Measurements from ENCODE around the gene MIEF1.
A peak's percentile ranks its signal among the peaks of the same experiment; 100 is the strongest.

Gene MIEF1

DNA sequence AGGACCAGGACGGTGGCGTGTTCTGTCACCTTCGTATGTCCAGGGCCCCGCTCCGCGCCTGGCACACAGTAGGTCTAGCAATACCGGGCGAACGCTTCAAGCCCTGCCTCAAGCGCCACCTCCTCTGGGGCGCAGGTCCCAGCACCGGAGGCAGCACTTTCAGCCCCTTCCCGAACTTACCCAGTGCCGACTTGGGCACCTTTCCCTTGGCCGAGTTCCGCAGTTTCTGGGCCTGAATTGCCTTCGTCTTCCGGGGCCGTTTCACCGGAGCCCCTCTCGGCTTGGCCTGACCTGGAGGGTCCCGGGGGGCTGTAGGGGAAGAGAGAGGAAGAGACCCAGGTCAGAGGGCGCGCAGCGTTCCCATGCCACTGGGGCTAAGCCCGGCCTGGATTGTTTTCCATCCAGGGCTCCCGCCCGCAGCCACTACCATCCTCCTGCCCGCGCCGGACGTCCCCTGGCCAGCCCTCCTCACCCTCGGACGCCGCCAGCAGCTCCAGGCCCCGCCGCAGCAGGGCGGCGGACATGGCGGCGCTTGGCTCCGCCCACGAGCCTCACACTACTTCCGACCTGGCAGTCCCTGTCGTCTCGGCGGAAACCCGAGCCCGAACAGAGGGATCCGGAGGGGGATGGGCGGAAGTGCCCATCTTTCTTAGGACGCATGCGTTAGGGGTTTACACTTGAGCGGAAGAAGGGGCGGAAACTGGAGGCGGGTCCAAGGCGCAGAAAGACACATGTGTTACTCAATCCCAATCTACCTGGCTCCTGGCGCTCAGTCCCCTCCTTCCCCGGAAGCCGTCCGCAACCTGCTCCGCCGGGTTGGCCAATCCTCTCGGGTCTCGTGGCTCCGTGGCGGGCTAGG is 30.4 kb downstream of the MIEF1 start, which contains the start of gene RPS19BP1:
RPS19BP1 (minus strand) TSS at position 534 of the 859 bp plus-strand sequence; CDS start at position 524, 10 bp downstream.
- Mint-ChIP-seq H3K4me3 (peak within 1 kb of the TSS; percentile 92), H3K4me1 (ENCODE audit: low read depth) (peaks cover 45% of the 10 kb centered on the region), H3K27me3 (ENCODE audit: low read depth) (no peaks in the 10 kb centered on the region), H3K27ac (peak within 1 kb of the TSS; percentile 94), H3K9me3 (no peaks in the 10 kb centered on the region), H3K36me3 (ENCODE audit: low read depth) (peaks cover 33% of the 10 kb centered on the region)

DNA sequence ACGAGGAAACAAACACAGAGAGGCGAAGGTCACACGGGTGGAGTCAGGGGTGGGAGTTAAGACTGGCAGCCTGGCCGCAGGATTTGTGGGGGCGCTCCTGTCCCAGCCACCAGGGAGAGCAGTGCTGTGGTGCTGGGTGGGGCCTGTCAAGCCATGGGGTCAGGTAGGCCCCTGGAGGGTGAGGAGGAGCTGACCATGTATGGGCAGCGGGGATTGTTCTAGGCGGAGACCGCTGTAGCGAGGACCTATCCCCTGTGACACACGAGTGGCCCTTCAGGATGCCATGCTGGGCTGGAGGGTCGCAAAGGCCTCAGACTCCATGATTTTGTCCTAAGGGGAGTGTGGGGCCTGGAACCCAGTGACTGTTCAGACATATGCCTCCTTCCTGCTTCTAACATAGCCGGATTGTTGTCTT is 32.0 kb downstream of the MIEF1 start:
- no peak overlapping the region for H3K4me3 Mint-ChIP-seq

DNA sequence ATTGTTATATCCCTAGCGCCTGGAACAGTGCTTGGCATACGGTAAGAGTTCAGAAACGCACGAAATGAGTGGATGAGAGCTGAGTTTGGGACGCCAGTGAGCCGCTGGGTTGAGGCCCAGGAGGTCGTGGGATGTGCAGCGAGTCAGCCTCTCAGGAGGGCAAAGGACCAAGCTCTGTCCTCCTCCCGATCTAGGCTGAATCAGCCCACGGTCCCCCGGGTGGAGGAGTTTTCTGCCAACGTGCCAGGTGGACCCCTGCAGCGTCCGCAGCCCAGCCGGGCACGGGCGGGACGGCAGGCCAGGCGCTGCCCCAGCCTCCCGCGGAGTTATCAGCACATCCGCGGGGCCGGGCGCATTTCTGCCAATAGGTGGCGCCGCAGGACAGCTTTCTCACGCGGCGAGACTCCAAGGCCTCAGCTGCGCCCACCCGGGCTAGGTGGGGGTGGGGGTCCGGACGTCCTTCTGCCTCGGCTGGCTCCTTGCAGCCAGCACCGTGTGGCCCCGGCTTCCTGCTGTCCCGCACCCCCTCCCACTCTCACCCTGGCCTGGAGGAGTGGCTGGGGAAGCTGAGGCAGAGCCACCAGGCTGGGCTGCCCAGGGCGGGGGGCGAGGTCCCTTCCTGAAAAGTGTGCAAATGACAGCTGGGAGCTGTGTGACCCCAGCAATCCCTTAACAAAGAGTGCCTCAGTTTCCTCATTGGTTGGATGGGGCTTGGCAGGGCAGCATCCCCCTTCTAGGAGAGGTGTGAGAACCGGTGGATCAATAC is 32.7 kb downstream of the MIEF1 start:
- Mint-ChIP-seq H3K27ac (no peak overlapping the region), H3K36me3 (ENCODE audit: low read depth) (peaks cover 16% of the 10 kb centered on the region), H3K4me3 (no peak overlapping the region), H3K27me3 (ENCODE audit: low read depth) (no peaks in the 10 kb centered on the region), H3K9me3 (no peaks in the 10 kb centered on the region), H3K4me1 (ENCODE audit: low read depth) (peaks cover 27% of the 10 kb centered on the region)

More for the DNA sequence above, 32.0 kb downstream of the MIEF1 start:
- Mint-ChIP-seq H3K27me3 (ENCODE audit: low read depth) (no peaks in the 10 kb centered on the region), H3K36me3 (ENCODE audit: low read depth) (peaks cover 22% of the 10 kb centered on the region), H3K27ac (no peak overlapping the region), H3K9me3 (no peaks in the 10 kb centered on the region), H3K4me1 (ENCODE audit: low read depth) (peaks cover 32% of the 10 kb centered on the region)

DNA sequence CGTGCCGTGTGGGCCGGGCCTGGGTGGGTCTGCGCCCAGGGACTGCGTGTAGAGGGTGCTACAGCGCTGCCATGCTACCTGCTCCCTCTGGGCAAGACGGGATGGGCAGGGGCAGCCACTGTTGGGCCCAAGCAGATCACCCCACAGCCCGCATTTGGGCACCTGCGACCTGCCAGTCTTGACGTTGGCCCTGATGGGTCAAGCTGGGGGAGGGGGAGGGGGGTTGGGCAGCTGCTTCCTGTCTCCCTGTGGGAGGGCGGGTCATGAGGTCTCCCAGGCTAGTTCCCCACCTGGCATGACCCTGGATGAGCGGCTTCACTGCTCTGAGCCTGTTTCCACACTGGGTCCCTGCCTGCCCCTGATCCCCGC is 33.3 kb downstream of the MIEF1 start:
- Mint-ChIP-seq H3K27me3 (ENCODE audit: low read depth) (no peaks in the 10 kb centered on the region), H3K4me1 (ENCODE audit: low read depth) (peaks cover 23% of the 10 kb centered on the region), H3K9me3 (no peaks in the 10 kb centered on the region), H3K4me3 (no peak overlapping the region), H3K27ac (no peak overlapping the region), H3K36me3 (ENCODE audit: low read depth) (peaks cover 12% of the 10 kb centered on the region)

DNA sequence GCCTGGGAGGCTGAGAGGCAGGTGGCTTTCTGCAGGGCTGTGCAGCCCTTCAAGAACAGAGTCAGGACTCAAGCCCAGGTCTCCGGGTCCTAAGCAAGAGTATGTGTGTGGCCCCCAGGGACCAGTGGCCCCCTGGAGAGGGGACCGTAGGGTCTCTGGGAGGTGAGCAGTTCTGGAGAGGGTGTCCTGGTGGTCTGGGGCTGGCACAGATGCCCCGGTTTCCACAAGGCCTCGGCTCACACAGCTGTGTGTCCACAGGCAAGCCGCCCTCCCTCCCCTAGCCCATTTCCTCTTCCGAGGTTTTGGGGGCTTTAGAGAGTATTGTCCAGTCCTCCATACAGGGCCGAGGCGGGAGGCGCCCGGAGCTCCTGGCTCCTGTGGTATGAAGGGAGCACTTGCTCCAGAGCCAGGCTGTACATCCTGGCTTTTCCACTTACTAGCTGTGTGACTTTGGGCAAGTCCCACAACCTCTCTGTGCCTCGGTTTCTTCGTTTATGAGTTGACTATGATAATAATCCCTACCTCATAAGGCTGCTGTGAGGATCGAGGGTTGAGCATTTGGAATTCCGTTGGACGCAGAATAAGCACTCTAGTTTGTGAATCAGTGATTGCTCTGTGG is 33.9 kb downstream of the MIEF1 start:
- Mint-ChIP-seq H3K27me3 (ENCODE audit: low read depth) (no peaks in the 10 kb centered on the region), H3K36me3 (ENCODE audit: low read depth) (peaks cover 8% of the 10 kb centered on the region), H3K9me3 (no peaks in the 10 kb centered on the region), H3K4me1 (ENCODE audit: low read depth) (peaks cover 18% of the 10 kb centered on the region), H3K4me3 (no peak overlapping the region), H3K27ac (no peak overlapping the region)

DNA sequence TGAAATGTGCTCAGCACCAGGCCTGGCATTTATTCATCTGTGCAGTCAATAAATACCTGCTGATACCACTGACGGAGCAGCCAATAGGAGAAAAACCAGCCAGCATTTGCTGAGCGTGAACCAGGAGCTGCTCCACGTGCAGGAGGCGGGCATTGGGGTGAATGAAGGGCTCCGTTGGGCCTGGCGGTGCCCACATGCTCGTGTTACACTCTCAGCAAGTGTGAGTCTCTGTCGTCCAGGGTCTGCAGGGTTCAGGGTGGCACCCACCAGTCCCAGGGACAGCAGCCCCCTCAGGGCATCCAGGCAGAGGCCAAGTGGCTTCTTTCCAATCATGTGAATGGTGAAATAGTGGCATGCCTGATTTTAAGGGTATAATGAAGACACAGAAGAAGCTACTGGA is 34.6 kb downstream of the MIEF1 start:
- no peaks in the 10 kb centered on the region for H3K27me3 Mint-ChIP-seq (ENCODE audit: low read depth)
- peaks cover 7% of the 10 kb centered on the region for H3K36me3 Mint-ChIP-seq (ENCODE audit: low read depth)
- H3K9me3 Mint-ChIP-seq: no peaks in the 10 kb centered on the region
- no peak overlapping the region for H3K4me3 Mint-ChIP-seq
- no peak overlapping the region for H3K27ac Mint-ChIP-seq
- peaks cover 12% of the 10 kb centered on the region for H3K4me1 Mint-ChIP-seq (ENCODE audit: low read depth)

DNA sequence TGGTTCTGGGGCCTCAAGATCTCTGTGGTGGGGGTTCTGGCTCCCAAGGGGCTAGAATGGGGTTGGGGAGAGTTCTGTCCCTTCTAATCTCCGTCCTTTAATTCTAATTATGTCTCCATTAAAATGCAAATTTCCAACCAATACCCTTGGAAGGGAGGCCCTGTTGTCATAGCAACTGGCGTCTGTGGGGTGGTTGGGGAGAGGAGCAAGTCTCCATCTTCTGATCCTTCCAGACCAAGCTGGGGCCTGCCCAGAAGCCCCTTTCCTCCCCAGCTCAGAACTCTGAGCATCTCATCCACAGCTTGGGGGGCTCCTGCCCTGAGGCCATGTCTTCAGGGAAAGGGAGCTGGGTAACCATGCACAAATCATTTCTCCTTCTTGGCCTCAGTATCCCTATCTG is 35.9 kb downstream of the MIEF1 start:
- no peaks in the 10 kb centered on the region for H3K9me3 Mint-ChIP-seq
- no peak overlapping the region for H3K27ac Mint-ChIP-seq
- H3K4me1 Mint-ChIP-seq (ENCODE audit: low read depth): peaks cover 4% of the 10 kb centered on the region
- H3K4me3 Mint-ChIP-seq: no peak overlapping the region
- H3K27me3 Mint-ChIP-seq (ENCODE audit: low read depth): peaks cover 5% of the 10 kb centered on the region
- no peaks in the 10 kb centered on the region for H3K36me3 Mint-ChIP-seq (ENCODE audit: low read depth)

DNA sequence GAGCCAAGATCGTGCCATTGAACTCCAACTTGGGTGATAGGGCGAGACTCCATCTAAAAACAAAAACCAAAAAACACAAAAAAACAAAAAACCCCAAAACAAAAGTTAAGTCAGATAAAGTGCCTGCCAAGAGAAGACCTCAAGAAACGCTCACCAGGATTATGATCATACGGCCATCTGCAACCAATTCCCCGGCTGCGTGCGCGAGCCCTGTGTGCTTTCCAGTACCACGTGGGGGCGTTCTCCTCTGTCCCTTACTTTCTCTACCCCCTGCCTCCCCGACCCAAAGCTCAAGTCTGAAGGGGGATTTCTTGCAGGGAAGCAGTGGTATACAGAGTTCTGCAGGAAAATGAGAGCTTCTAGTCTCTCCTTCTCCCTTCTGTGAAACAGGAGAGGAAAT is 41.0 kb downstream of the MIEF1 start:
- Mint-ChIP-seq H3K27me3 (ENCODE audit: low read depth) (peaks cover 38% of the 10 kb centered on the region), H3K4me1 (ENCODE audit: low read depth) (peaks cover 21% of the 10 kb centered on the region), H3K9me3 (no peaks in the 10 kb centered on the region), H3K4me3 (no peak overlapping the region), H3K27ac (no peak overlapping the region), H3K36me3 (ENCODE audit: low read depth) (no peaks in the 10 kb centered on the region)

DNA sequence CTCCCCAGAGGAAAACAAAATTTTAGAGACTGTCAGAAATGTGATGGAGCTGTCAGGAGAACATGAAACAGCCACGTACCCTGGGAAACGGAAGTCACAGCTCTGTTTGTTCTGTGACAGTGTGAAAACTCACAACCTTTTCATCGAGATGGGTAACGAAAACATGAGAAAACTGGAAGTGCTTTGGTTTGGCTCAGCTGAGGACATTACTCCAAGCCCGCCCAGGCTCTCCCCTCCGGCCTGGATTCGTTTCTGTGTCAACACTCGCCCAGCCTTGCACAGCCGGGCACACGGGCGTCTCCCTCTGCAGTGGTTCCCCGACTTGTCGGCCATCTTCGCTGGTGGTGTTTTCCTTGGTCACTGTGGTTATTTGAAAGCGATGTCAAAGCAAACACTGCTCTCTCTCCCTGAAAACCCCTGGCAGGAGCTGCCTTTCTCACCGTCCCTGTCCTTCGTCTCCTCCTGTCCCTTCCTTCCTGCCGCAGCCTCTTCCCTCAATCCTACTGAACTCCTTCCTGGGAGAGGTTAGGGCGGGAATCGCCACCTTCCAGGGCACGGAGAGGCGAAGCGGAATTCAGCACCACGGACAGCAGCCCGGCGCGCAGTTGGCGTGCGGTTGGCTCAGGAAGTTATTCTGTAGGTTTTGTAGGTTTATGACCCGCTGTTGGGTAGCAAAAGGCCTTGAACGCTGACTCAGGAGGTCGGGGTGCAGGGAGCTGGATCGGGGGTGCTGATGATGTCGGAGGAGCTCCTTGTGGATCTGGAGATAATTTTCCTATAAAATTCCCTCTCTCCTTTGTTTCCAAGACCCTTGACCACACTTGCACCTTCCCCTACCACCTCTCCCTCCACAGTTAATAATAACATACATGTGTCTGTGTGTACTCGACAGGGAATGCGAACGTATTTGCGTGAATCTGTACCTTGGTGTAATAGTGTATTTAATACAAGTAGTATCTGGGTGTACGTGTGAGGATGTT is 43.6 kb downstream of the MIEF1 start:
- Mint-ChIP-seq H3K4me3 (peak overlapping the region; percentile 15), H3K27me3 (ENCODE audit: low read depth) (peaks cover 48% of the 10 kb centered on the region), H3K4me1 (ENCODE audit: low read depth) (peaks cover 21% of the 10 kb centered on the region), H3K9me3 (no peaks in the 10 kb centered on the region), H3K27ac (peak overlapping the region; percentile 22), H3K36me3 (ENCODE audit: low read depth) (no peaks in the 10 kb centered on the region)

DNA sequence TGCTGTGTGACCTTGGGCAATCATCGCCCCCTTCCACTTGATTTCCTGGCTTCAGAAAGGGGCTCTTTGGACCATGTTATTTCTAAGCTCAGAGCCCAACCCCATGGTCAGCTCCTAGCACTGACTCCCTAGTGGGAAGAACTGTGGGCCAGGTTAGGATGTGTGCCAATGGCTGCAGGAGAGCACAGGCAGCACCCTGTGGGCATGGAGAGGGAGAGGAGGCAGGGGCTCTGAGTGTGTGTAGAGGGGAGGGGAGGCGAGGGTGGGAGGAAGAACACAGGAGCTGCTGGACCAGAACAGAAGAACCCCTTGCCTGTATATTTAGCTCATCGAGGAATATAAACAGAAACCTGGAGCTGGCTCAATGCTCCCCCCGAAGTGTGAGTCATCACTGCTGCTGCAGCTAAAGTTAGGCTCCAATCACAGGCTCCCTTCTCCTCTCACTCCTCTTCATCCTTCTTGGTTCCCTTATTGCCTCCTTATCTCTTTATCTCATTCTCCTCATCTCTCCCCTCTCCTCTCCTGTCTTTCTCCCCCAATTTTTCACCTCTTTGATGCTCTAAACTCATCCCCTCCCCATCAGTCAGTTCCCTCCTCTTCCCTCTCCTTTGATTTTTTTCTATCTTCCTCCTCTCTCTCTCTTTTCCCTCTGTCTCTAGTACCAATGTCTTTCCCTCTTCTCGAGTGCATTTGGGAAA is 44.9 kb downstream of the MIEF1 start:
- H3K9me3 Mint-ChIP-seq: no peaks in the 10 kb centered on the region
- H3K4me3 Mint-ChIP-seq: no peak overlapping the region
- no peak overlapping the region for H3K27ac Mint-ChIP-seq
- H3K27me3 Mint-ChIP-seq (ENCODE audit: low read depth): peaks cover 49% of the 10 kb centered on the region
- H3K4me1 Mint-ChIP-seq (ENCODE audit: low read depth): peaks cover 21% of the 10 kb centered on the region
- no peaks in the 10 kb centered on the region for H3K36me3 Mint-ChIP-seq (ENCODE audit: low read depth)

DNA sequence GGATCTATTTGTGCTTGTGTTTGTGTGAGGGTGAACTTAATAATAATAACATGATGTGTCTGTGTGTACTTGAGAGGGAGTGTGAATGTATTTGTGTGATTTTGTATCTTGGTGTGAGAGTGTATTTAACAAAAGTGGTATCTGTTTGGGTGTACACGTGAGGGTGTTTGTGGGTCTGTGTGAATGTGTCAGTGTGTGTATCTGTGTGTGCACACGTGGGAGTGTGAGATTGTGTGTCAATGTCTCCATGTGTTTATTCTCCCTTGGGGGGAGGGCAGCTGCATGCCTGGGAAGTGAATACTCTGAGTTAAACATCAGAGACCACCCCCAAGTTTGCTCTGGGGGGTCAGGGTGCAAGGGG is 45.5 kb downstream of the MIEF1 start:
- H3K27me3 Mint-ChIP-seq (ENCODE audit: low read depth): peaks cover 46% of the 10 kb centered on the region
- H3K36me3 Mint-ChIP-seq (ENCODE audit: low read depth): no peaks in the 10 kb centered on the region
- no peak overlapping the region for H3K27ac Mint-ChIP-seq
- H3K4me3 Mint-ChIP-seq: no peak overlapping the region
- H3K4me1 Mint-ChIP-seq (ENCODE audit: low read depth): peaks cover 21% of the 10 kb centered on the region
- H3K9me3 Mint-ChIP-seq: no peaks in the 10 kb centered on the region

DNA sequence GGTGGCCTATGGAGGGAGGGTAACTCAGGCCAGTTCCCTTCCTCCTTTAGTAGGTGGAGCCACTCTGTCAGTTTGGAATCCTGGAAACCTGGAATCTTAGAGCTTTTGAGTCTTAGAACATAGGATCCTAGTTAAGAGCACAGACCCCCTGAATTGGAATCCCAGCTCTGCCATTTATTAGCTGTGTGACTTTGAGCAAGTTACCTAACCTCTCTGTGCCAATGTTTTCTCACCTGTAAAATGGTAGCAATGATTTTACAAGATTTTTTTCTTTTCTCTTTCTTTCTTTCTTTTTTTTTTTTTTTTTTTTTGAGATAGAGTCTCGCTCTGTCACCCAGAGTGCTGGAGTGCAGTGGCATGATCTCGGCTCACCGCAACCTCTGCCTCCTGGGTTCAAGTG is 51.3 kb downstream of the MIEF1 start:
- Mint-ChIP-seq H3K9me3 (no peaks in the 10 kb centered on the region), H3K27ac (no peak overlapping the region), H3K27me3 (ENCODE audit: low read depth) (peaks cover 44% of the 10 kb centered on the region), H3K36me3 (ENCODE audit: low read depth) (no peaks in the 10 kb centered on the region), H3K4me1 (ENCODE audit: low read depth) (peaks cover 2% of the 10 kb centered on the region), H3K4me3 (no peak overlapping the region)

DNA sequence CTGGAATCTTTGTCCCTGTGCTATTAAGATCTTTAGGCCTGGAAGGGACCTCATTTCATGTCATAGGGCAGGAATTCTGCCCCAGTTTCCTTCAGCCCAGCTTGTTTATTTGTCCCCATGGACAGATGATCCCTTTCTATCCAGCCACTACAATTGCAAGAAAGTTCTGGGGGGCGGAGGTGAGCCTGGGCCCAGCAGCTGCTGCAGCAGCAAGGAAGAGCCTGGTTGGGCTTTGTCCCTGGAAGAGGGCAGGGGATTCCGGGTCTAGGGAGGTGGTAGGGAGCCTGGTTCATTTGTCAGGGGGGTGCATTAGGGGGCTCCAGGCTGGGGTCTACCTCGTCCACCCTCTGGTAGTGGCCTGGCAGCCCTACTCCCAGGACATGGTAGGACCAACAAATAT is 52.1 kb downstream of the MIEF1 start:
- Mint-ChIP-seq H3K27me3 (ENCODE audit: low read depth) (peaks cover 50% of the 10 kb centered on the region), H3K27ac (no peak overlapping the region), H3K36me3 (ENCODE audit: low read depth) (no peaks in the 10 kb centered on the region), H3K4me1 (ENCODE audit: low read depth) (peaks cover 2% of the 10 kb centered on the region), H3K9me3 (no peaks in the 10 kb centered on the region), H3K4me3 (no peak overlapping the region)

Measured in T-helper 1 cell treated with Interleukin-12 subunit alpha and Interleukin-12 subunit beta and Interleukin-4 antibody, amounts not matched to agents 30 μg/mL and 1 μg/mL, for 36 hours (primary cell).